ENCODE measurements around the gene DCTN2.
"Not testable (repeated sequence)": the region's sequence is repeated elsewhere in the genome, so short reads cannot be mapped to it uniquely, and the experiment has no call there.

Gene DCTN2

DNA sequence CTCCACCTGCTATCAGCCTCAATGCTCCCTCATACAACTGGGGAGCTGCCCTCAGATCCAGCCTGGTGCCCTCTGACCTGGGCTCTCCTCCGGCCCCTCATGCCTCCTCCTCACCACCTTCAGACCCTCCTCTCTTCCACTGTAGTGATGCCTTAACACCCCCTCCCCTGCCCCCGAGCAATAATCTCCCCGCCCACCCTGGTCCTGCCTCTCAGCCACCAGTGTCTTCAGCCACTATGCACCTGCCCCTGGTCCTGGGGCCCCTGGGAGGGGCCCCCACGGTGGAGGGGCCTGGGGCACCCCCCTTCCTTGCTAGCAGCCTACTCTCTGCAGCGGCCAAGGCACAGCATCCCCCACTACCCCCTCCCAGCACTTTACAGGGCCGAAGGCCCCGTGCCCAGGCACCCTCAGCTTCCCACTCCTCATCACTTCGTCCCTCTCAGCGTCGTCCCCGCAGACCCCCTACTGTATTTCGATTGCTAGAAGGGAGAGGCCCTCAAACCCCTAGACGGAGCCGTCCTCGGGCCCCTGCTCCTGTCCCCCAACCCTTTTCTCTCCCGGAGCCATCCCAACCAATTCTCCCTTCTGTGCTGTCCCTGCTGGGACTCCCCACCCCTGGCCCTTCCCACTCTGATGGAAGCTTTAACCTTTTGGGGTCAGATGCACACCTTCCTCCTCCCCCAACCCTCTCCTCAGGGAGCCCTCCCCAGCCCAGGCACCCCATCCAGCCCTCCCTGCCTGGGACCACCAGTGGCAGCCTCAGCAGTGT, 21.2 kb downstream of the DCTN2 start:
- DNase-seq: no peak

DNA sequence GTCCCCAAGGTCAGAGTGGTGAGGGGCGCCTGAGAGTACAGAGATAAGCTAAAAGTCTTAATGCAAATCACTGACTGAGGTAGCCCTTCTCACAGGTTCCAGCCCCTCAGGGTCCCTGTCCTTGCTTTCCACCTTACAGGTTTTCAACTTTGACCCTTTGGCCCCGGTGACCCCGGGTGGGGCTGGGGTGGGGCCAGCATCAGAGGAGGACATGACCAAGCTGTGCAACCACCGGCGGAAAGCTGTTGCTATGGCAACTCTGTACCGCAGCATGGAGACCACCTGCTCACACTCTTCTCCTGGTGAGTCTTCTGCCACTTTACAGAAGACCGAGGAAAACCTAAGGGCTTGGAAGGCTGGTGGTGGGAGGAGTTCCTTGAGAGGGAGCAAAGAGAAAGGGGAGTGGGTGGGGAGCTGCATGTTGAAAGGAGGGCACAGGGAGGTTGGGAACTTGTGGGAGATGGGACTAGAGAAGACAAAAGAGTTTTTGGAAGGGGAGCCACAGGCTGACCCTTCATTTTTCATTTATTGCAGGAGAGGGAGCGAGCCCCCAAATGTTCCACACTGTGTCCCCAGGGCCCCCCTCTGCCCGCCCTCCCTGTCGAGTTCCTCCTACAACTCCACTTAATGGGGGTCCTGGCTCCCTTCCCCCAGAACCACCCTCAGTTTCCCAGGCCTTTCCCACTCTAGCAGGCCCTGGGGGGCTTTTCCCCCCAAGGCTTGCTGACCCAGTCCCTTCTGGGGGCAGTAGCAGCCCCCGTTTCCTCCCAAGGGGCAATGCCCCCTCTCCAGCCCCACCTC, 22.0 kb downstream of the DCTN2 start:
- no peak for DNase-seq

GRCh38 chr12:57523706-57524614, 23.0 kb downstream of the DCTN2 start:
- DNase-seq: no peak

- DNase-seq: no peak
Observed at GRCh38 chr12:57522887-57523705, 23.9 kb downstream of the DCTN2 start.

DNA sequence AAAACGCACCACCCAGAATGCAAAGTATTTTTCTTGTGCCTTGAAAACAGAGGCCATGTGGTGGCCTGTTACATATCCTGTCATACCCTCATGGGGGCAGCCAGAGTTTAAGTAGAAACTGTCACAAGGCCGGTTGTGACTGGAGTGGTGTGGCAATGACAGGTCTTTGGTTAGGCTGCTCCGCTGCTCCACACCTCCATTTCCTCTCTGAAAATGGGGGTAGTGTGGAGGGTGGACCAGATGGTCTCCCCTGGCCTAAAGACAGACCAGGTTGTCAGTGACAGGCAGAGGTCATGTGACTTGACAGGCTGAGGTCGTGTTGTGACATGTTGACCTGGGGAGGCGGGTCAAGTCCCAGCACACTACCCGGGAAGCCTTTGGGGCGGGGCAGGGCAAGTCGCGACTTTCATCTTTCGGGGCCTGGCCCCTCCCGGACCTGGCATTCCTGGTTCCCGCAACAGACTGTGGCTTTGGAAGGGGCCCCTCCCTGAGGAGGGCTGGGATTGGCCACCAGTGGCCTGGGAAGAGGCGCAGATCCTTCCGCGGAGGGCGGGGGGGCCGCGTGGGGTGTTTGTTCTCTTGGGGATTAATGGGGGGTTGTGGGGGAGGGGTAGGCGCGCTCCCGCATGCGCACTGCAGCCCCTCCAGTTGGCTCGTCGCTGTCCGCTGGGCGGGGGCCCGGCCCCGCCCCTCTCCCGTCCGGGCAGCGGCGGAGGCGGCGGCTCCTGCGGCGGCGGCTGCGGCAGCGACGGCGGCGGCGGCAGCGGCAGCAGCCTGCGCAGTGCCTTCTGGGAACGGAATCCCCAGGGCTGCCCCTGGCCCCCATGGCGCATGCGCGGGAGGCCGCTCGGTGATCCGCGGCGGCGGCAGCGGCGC, 24.7 kb downstream of the DCTN2 start, which contains the start of gene MBD6:
Gene MBD6, plus strand, starts transcription at position 814 of the 876 bp plus-strand sequence. CDS start 1,480 bp downstream, outside the sequence.
- DNase-seq: peak; percentile 87 to 90

DNA sequence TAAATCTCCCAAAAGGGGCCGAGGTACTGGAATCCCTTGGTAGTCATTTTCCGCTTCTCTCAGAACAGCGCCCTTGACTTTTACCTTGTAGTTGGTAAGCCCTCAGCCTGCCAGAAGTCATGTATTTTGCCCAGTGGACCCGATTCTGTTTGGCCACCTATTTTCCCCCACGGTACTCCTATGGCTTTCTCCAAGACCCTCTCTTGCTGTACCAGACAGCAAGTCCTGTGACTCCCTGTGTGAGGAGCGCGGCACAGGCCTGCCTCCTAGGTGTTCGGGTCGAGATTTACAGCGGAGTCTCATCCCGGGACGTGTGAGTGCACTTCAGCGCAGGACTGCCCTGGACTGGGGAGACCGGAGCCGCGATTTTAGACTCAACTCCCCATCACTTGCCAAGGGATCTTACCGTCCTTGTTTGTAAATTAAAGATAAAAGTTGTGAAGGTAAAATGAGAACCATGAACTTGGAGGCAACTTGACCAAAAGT, 25.4 kb downstream of the DCTN2 start:
- no peak for DNase-seq

- peak; percentile 98 to 99 for DNase-seq
Observed at GRCh38 chr12:57520053-57520818, 26.8 kb downstream of the DCTN2 start, which contains the start of gene DDIT3. Gene DDIT3, minus strand, starts transcription at chr12:57520514. Its CDS starts 3,108 bp downstream, at chr12:57517406.

- no peak for DNase-seq
Observed at GRCh38 chr12:57519796-57520052, 27.3 kb downstream of the DCTN2 start.

- DNase-seq: no peak
Observed at GRCh38 chr12:57518920-57519795, 27.8 kb downstream of the DCTN2 start.

GRCh38 chr12:57518176-57518919, 28.6 kb downstream of the DCTN2 start:
- no peak for DNase-seq

DNA sequence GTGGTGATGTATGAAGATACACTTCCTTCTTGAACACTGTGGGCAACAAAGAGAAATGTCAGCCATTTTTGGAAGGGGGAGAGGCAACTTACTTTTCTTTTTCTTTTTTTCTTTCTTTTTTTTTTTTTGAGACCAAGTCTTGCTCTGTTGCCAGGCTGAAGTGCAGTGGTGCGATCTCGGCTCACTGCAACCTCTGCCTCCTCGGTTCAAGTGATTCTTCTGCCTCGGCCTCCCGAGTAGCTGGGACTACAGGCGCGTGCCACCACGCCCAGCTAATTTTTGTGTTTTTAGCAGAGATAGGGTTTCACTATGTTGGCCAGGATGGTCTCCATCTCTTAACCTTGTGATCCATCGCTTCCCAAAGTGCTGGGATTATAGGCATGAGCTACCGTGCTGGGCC, 29.3 kb downstream of the DCTN2 start:
- not testable (repeated sequence) for DNase-seq

GRCh38 chr12:57517187-57517586, 29.8 kb downstream of the DCTN2 start:
- no peak for DNase-seq

DNA sequence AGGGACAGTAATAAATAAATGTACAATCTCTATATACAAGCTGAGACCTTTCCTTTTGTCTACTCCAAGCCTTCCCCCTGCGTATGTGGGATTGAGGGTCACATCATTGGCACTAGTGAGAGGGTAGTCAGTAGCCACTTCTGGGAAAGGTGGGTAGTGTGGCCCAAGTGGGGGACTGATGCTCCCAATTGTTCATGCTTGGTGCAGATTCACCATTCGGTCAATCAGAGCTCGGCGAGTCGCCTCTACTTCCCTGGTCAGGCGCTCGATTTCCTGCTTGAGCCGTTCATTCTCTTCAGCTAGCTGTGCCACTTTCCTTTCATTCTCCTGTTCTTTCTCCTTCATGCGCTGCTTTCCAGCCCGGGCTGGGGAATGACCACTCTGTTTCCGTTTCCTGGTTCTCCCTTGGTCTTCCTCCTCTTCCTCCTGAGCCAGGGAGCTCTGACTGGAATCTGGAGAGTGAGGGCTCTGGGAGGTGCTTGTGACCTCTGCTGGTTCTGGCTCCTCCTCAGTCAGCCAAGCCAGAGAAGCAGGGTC, 30.3 kb downstream of the DCTN2 start:
- DNase-seq: no peak

DNA sequence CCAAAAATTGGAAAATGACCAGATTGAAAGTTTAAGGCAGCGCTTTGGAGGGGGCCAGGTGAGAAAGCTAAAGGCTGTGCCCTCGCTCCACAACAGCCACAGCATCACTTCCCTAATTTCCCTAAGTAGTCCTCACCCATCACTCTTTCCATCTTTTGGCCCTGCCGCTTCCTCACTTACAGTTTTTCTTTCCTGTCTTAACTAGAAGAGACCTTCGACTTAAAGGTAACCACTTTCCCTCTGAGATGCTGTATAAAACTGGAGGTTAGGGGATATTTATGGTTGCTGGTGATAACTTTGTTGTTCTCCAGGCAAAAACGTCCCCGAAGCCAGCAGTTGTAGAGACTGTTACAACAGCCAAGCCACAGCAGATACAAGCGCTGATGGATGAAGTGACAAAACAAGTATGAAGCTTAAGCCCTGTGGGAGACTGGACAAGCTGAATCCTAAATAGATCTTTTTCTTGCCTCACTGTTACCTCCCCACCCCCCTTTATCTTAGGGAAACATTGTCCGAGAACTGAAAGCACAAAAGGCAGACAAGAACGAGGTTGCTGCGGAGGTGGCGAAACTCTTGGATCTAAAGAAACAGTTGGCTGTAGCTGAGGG, 31.0 kb downstream of the DCTN2 start:
- DNase-seq: no peak

- DNase-seq: no peak
Observed at GRCh38 chr12:57515408-57515933, 31.5 kb downstream of the DCTN2 start.

DNA sequence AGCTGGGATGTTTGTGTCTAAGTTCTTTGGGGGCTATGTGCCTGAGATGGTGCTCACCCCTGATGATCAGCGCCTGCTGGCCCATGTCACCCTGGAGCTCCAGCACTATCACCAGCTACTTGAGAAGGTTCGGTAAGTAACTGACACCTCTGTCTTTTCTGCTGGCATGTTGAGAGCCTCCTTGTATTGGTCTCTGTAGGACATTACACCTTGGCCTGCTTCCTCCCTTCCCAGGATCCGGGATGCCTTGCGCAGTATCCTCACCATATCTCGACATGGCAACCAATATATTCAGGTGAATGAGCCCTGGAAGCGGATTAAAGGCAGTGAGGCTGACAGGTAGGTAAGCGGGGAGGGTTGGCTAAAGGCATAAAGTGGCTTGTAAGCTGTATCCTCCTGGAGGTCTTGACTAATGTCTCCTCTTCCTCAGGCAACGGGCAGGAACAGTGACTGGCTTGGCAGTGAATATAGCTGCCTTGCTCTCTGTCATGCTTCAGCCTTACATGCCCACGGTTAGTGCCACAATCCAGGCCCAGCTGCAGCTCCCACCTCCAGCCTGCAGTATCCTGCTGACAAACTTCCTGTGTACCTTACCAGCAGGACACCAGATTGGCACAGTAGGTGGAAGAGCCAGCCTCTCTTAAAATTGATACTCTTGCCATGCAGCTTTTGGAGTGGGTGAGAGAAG, 32.1 kb downstream of the DCTN2 start:
- no peak for DNase-seq

- not testable (repeated sequence) for DNase-seq
Observed at GRCh38 chr12:57514246-57514645, 32.7 kb downstream of the DCTN2 start.

Data from stimulated activated CD4-positive, alpha-beta T cell treated with anti-CD3 and anti-CD28 coated beads, Interleukin-2, amount 100 ng/mL, for 48 hours (primary cell).